ENCODE data around the gene PHOSPHO2. TPM values are rescaled to one million over a fixed set of nuclear protein-coding genes. Genes with fewer than 3 reads are reported as not detected.

Gene PHOSPHO2
- total and polyA plus RNA-seq, 9 of the 15 experiments (the other 6 are each of a cell fraction or from before 2014, with no cell fraction given), result 7.8 to 19.1 (median 11.7) TPM

GRCh38 chr2:169705927-169706326 is 11.7 kb downstream of the PHOSPHO2 start:
- TF ChIP-seq RAD51 (IDR thresholded peaks at IDR 0.05; ENCODE audit: borderline replicate concordance, low read depth) (no peak), ZNF696 (CRISPR knock-in tag; conservative IDR thresholded peaks at IDR 0.05) (no peak), NFIC (IDR thresholded peaks at IDR 0.05) (0 out of 2 replicates have a peak, but pooled peaks have one; percentile 18), TCF7 (IDR thresholded peaks at IDR 0.05; ENCODE audit: borderline replicate concordance) (no peak), MTA3 (IDR thresholded peaks at IDR 0.05; ENCODE audit: borderline replicate concordance) (no peak)
- DNase-seq (ENCODE audit: extremely low read depth in 1 of 4, low spot score in 3 of 4), result no peak
- 77% methylated on average over 2 of the region's 2 CpGs for WGBS (ENCODE audit: insufficient coverage, low coverage, missing lambda C conversion rate)
- Histone ChIP-seq H3K9ac (ENCODE audit: insufficient read depth in 1 of 2, low read depth in 2 of 2, low read length in 2 of 2) (no peak overlapping the region), H3K9me3 (replicated peaks; ENCODE audit: control insufficient read depth, insufficient read depth, low read depth, low read length) (no peaks in the 10 kb centered on the region), H3K4me3 (no peak overlapping the region), H3K27me3 (ENCODE audit: control insufficient read depth in 2 of 2, insufficient read depth in 2 of 2, low read length in 2 of 2) (no peaks in the 10 kb centered on the region), H3K4me2 (ENCODE audit: insufficient read depth, low read length) (no peak overlapping the region), H3K9me1 (ENCODE audit: control insufficient read depth, insufficient read depth, low read length) (no peaks in the 10 kb centered on the region), H3K27ac (ENCODE audit: extremely low read depth, low read depth, low read length) (no peak overlapping the region), H2AFZ (ENCODE audit: low read depth, low read length) (no peak overlapping the region), H3K4me1 (replicated peaks in 1 of 2; ENCODE audit: control insufficient read depth in 2 of 2, insufficient read depth in 2 of 2, low read length in 2 of 2) (no peaks in the 10 kb centered on the region), H3K36me3 (ENCODE audit: control insufficient read depth, insufficient read depth, low read length) (peaks cover 21% of the 10 kb centered on the region), H3K79me2 (ENCODE audit: control insufficient read depth, insufficient read depth, low read length) (no peaks in the 10 kb centered on the region), H4K20me1 (replicated peaks; ENCODE audit: control insufficient read depth, insufficient read depth, low read length) (no peaks in the 10 kb centered on the region)
- no peak for FAIRE-seq
- in situ Hi-C loops (cut with MboI) (no loop called here), intact Hi-C loops (cut with micrococcal nuclease) (no loop called here)
- ChIA-PET POLR2A (interaction anchor here (0.6 to 6.8 kb wide), 6 partner anchors 10 to 714 kb away, joined by 3 to 60 read pairs (median 4); partner anchors contain the start of genes CFAP210 and PHOSPHO2), CTCF (ENCODE audit: low intra/inter-chr PET ratio) (no interaction called here)
- BruUV-seq (replicated peaks), result no TSS peak
- ATAC-seq, result no peak

- no peak overlapping the region for H3K4me2 ChIP-seq (ENCODE audit: insufficient read depth, low read length)
- no peak overlapping the region for H2AFZ ChIP-seq (ENCODE audit: low read depth, low read length)
- no peak overlapping the region for H3K4me3 ChIP-seq
- ATAC-seq (no peak), FAIRE-seq (no peak), DNase-seq (ENCODE audit: extremely low read depth in 1 of 4, low spot score in 3 of 4) (no peak)
- no peak overlapping the region for H3K9ac ChIP-seq (ENCODE audit: insufficient read depth in 1 of 2, low read depth in 2 of 2, low read length in 2 of 2)
- no peak for TF ChIP-seq KLF13 (tag; IDR thresholded peaks at IDR 0.05; ENCODE audit: borderline replicate concordance, low read depth)
- no peak for TF ChIP-seq SMAD2 (IDR thresholded peaks at IDR 0.05; ENCODE audit: low read depth, low read length)
- no peak for TF ChIP-seq IRF9 (tag; IDR thresholded peaks at IDR 0.05)
- no peaks in the 10 kb centered on the region for H3K9me1 ChIP-seq (ENCODE audit: control insufficient read depth, insufficient read depth, low read length)
- 47% methylated on average over 2 of the region's 2 CpGs for WGBS (ENCODE audit: insufficient coverage, low coverage, missing lambda C conversion rate)
- no TSS peak for BruUV-seq (replicated peaks)
- H3K27ac ChIP-seq (ENCODE audit: extremely low read depth, low read depth, low read length), result no peak overlapping the region
- ChIA-PET CTCF (ENCODE audit: low intra/inter-chr PET ratio) (no interaction called here), POLR2A (interaction anchor here (1.3 to 6.8 kb wide), 3 partner anchors 8 to 71 kb away, joined by 3 to 60 read pairs (median 45); partner anchors contain the start of genes CFAP210 and PHOSPHO2)
- no peaks in the 10 kb centered on the region for H3K9me3 ChIP-seq (replicated peaks; ENCODE audit: control insufficient read depth, insufficient read depth, low read depth, low read length)
- H3K36me3 ChIP-seq (ENCODE audit: control insufficient read depth, insufficient read depth, low read length), result peaks cover 9% of the 10 kb centered on the region; the same call in 2 of the 3 replicates
- H4K20me1 ChIP-seq (replicated peaks; ENCODE audit: control insufficient read depth, insufficient read depth, low read length), result no peaks in the 10 kb centered on the region
- no peaks in the 10 kb centered on the region for H3K27me3 ChIP-seq (ENCODE audit: control insufficient read depth in 2 of 2, insufficient read depth in 2 of 2, low read length in 2 of 2)
- no peaks in the 10 kb centered on the region for H3K79me2 ChIP-seq (ENCODE audit: control insufficient read depth, insufficient read depth, low read length)
- peaks cover 4 to 10% of the 10 kb centered on the region in 2 experiments; a peak in 3 of 5 replicates for H3K4me1 ChIP-seq (replicated peaks in 1 of 2; ENCODE audit: control insufficient read depth in 2 of 2, insufficient read depth in 2 of 2, low read length in 2 of 2)
- intact Hi-C loops (cut with micrococcal nuclease) (no loop called here), in situ Hi-C loops (cut with MboI) (no loop called here)
These were observed 13.4 kb downstream of the PHOSPHO2 start for GRCh38 chr2:169707626-169708025.
